ENCODE measurements around the gene OR11H7. TPM values are rescaled to one million over a fixed set of nuclear protein-coding genes. Genes with fewer than 3 reads are reported as not detected.
A peak's percentile ranks its signal among the peaks of the same experiment; 100 is the strongest.
"Not testable (repeated sequence)": the region's sequence is repeated elsewhere in the genome, so short reads cannot be mapped to it uniquely, and the experiment has no call there.

The OR11H7 gene
- total and polyA plus RNA-seq, 2 experiments from 2014 or later, result not detected

DNA sequence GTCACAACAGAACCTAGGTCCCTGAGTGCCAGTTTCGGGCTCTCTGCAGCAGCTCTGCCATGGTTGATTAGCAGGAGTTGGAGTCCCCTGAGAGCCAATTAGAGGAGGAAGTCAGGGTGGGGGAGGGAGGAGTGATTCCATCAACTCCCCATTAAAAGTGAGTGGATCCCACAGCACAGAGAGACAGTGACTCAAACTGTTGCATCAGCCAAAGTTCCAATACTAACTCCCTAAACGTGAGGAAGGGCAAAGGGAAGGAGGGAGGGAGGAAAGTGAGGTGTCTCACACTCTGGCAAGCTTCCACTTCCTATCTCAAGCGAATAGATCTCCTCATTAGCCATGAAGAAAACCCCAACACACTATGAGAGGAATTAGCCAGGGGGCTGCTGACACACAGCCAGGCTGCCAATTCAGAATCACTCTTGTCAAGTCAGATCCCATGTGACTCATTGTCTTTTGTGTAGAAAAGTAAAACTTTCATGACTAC lies 33.9 kb downstream of the OR11H7 start:
- H3F3A ChIP-seq (ENCODE audit: insufficient read depth), result peaks cover 6% of the 10 kb centered on the region; the same call in 1 of the 2 replicates
- peak overlapping the region; percentile 92 for H2AFZ ChIP-seq
- 15 to 22% methylated on average over 3 of the region's 3 CpGs for WGBS, 2 experiments (ENCODE audit: low coverage in 1 of 2, low lambda C conversion rate in 2 of 2, missing lambda C conversion rate in 2 of 2)
- no peaks in the 10 kb centered on the region for H3K9me3 ChIP-seq (ENCODE audit: low read depth)
- in situ Hi-C loops (cut with MboI), result no loop called here
- peak overlapping the region; percentile 32 for H3K4me2 ChIP-seq (ENCODE audit: unreplicated experiment)
- no peaks in the 10 kb centered on the region for H3K27me3 ChIP-seq (replicated peaks; ENCODE audit: insufficient read depth)
- no peak for TF ChIP-seq EZH2 (IDR thresholded peaks at IDR 0.05; ENCODE audit: insufficient read depth, poor library complexity, severe bottlenecking)
- no peak for TF ChIP-seq EZH2phosphoT487 (IDR thresholded peaks at IDR 0.05; ENCODE audit: insufficient read depth, low read depth)
- no peaks in the 10 kb centered on the region for H4K20me1 ChIP-seq (ENCODE audit: insufficient read depth)
- H3K9me2 ChIP-seq (ENCODE audit: insufficient read depth), result no peaks in the 10 kb centered on the region
- peak overlapping the region; percentile 42 for H3K27ac ChIP-seq
- H3K4me1 ChIP-seq (ENCODE audit: insufficient read depth), result peaks cover 13% of the 10 kb centered on the region
- H3K9ac ChIP-seq, result 0 out of 2 replicates have a peak overlapping the region, but pooled peaks have one; percentile 16
- H3K4me3 ChIP-seq, result no peak overlapping the region
- peak; percentile 85 for DNase-seq
- no peaks in the 10 kb centered on the region for H3K79me2 ChIP-seq (ENCODE audit: insufficient read depth)
- no peaks in the 10 kb centered on the region for H3K36me3 ChIP-seq (ENCODE audit: low read depth)

DNA sequence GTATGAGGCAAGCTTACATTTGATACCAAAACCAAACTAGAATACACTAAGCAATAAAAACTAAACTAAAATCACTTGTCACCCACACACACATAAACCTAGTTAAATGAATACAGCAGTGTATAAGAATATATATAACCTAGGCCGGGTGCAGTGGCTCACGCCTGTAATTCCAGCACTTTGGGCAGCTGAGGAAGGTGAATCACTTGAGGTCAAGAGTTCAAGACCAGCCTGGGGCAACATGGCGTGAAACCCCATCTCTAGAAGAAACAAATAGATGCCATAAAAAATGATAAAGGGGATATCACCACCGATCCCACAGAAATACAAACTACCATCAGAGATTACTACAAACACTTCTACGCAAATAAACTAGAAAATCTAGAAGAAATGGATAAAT lies 35.6 kb downstream of the OR11H7 start:
- H3K27ac ChIP-seq; H3K27me3 ChIP-seq (replicated peaks; ENCODE audit: insufficient read depth); in situ Hi-C loops (cut with MboI); H4K20me1 ChIP-seq (ENCODE audit: insufficient read depth); DNase-seq; H2AFZ ChIP-seq; H3K9ac ChIP-seq; H3K9me2 ChIP-seq (ENCODE audit: insufficient read depth); H3K4me3 ChIP-seq; H3F3A ChIP-seq (ENCODE audit: insufficient read depth); H3K79me2 ChIP-seq (ENCODE audit: insufficient read depth); H3K4me2 ChIP-seq (ENCODE audit: unreplicated experiment); H3K9me3 ChIP-seq (ENCODE audit: low read depth); H3K36me3 ChIP-seq (ENCODE audit: low read depth): not testable (repeated sequence)
- H3K4me1 ChIP-seq (ENCODE audit: insufficient read depth), result peaks cover 13% of the 10 kb centered on the region
- 70 to 76% methylated on average over 5 of the region's 5 CpGs for WGBS, 2 experiments (ENCODE audit: low coverage in 1 of 2, low lambda C conversion rate in 2 of 2, missing lambda C conversion rate in 2 of 2)

DNA sequence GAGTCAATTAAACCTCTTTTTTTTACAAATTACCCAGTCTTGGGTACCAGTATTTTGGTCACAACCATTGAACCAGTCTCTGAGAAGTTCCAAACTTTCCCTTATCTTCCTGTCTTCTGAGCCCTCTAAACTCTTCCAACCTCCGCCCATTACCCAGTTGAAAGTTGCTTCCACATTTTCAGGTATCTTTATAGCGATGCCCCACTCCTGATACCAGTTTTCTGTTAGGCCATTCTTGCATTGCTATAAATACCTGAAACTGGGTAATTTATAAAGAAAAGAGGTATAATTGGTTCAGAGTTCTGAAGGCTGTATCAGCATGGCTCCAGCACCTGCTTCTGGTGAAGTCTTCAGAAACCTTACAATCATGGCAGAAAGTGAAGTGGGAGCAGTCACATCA lies 45.3 kb downstream of the OR11H7 start:
- no peak for TF ChIP-seq EZH2phosphoT487 (IDR thresholded peaks at IDR 0.05; ENCODE audit: insufficient read depth, low read depth)
- TF ChIP-seq EZH2 (IDR thresholded peaks at IDR 0.05; ENCODE audit: insufficient read depth, poor library complexity, severe bottlenecking), result no peak
- H3K9ac ChIP-seq, result no peak overlapping the region
- H3K9me3 ChIP-seq (ENCODE audit: low read depth), result no peaks in the 10 kb centered on the region
- H3K4me2 ChIP-seq (ENCODE audit: unreplicated experiment), result no peak overlapping the region
- no peak overlapping the region for H3K27ac ChIP-seq
- no peaks in the 10 kb centered on the region for H3K27me3 ChIP-seq (replicated peaks; ENCODE audit: insufficient read depth)
- 93 to 98% methylated on average over 2 of the region's 2 CpGs for WGBS, 2 experiments (ENCODE audit: low coverage in 1 of 2, low lambda C conversion rate in 2 of 2, missing lambda C conversion rate in 2 of 2)
- H3K36me3 ChIP-seq (ENCODE audit: low read depth), result peaks cover 5% of the 10 kb centered on the region; the same call in 1 of the 2 replicates
- H3K79me2 ChIP-seq (ENCODE audit: insufficient read depth), result no peaks in the 10 kb centered on the region
- no peak for DNase-seq
- H4K20me1 ChIP-seq (ENCODE audit: insufficient read depth), result no peaks in the 10 kb centered on the region
- no peaks in the 10 kb centered on the region for H3K4me1 ChIP-seq (ENCODE audit: insufficient read depth)
- in situ Hi-C loops (cut with MboI), result no loop called here
- no peak overlapping the region for H3K4me3 ChIP-seq
- no peak overlapping the region for H2AFZ ChIP-seq
- no peaks in the 10 kb centered on the region for H3F3A ChIP-seq (ENCODE audit: insufficient read depth)
- no peaks in the 10 kb centered on the region for H3K9me2 ChIP-seq (ENCODE audit: insufficient read depth)

DNA sequence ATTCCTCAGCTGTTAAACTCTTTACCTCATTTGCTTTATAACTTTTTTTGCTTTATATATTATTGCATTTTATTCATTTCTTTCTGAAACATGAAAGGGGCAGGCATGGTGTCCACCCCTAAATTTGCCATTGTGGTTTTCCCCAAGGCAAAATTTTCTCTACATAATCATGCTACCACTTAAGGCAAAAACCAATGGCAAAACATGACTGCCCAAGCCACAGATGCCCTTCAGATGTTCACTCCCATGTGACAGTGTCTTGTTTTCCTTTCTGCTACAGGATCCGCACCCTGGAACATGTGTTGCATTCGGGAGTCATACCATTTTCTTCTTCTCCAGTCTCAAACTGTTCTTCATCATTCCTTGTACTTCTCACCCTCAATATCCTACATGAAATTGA lies 48.6 kb downstream of the OR11H7 start:
- no peak for DNase-seq
- TF ChIP-seq EZH2phosphoT487 (IDR thresholded peaks at IDR 0.05; ENCODE audit: insufficient read depth, low read depth), result no peak
- no peak for TF ChIP-seq EZH2 (IDR thresholded peaks at IDR 0.05; ENCODE audit: insufficient read depth, poor library complexity, severe bottlenecking)
- WGBS, 2 experiments (ENCODE audit: low coverage in 1 of 2, low lambda C conversion rate in 2 of 2, missing lambda C conversion rate in 2 of 2), result 86 to 94% methylated on average over 2 of the region's 2 CpGs

DNA sequence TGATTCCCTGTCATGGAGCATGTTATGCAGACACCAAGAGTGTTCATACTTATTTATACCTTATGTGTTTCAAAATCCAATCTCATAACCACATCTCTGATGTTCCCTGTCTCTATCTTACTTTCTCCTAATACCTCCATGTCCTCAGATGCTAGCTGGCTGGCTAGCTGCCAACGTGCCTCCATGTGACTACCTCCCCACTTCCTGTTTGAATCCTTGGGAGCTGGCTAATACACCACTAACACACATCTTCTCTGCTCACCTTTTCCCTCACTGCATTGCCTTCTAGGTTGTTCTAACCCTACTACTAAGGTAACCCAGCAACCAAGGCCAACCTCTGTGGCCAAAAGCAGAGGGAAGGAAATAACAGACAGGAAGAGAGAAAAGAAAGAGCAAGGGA lies 49.6 kb downstream of the OR11H7 start:
- no peak for DNase-seq

More for the DNA sequence above, 48.6 kb downstream of the OR11H7 start:
- H3K79me2 ChIP-seq (ENCODE audit: insufficient read depth), result no peaks in the 10 kb centered on the region
- H3K4me3 ChIP-seq, result no peak overlapping the region
- no peaks in the 10 kb centered on the region for H3F3A ChIP-seq (ENCODE audit: insufficient read depth)
- no peaks in the 10 kb centered on the region for H4K20me1 ChIP-seq (ENCODE audit: insufficient read depth)
- no peak overlapping the region for H3K9ac ChIP-seq
- no peaks in the 10 kb centered on the region for H3K9me2 ChIP-seq (ENCODE audit: insufficient read depth)
- no peaks in the 10 kb centered on the region for H3K9me3 ChIP-seq (ENCODE audit: low read depth)
- no peaks in the 10 kb centered on the region for H3K27me3 ChIP-seq (replicated peaks; ENCODE audit: insufficient read depth)
- H2AFZ ChIP-seq, result no peak overlapping the region
- H3K4me2 ChIP-seq (ENCODE audit: unreplicated experiment), result no peak overlapping the region
- H3K27ac ChIP-seq, result no peak overlapping the region
- H3K4me1 ChIP-seq (ENCODE audit: insufficient read depth), result no peaks in the 10 kb centered on the region
- in situ Hi-C loops (cut with MboI), result no loop called here
- H3K36me3 ChIP-seq (ENCODE audit: low read depth), result peaks cover 5% of the 10 kb centered on the region; the same call in 1 of the 2 replicates

DNA sequence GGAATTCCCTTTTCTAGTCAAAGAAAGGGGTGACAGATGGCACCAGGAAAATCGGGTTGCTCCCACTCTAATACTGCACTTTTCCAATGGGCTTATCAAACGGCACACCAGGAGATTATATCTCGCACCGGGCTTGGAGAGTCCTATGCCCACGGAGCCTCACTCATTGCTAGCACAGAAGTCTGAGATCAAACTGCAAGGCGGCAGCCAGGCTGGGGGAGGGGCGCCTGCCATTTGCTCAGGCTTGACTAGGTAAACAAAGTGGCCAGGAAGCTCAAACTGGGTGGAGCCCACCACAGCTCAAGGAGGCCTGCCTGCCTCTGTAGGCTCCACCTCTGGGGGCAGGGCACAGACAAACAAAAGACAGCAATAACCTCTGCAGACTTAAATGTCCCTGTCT lies 51.5 kb downstream of the OR11H7 start:
- H3K9me2 ChIP-seq (ENCODE audit: insufficient read depth); H3F3A ChIP-seq (ENCODE audit: insufficient read depth); H3K4me2 ChIP-seq (ENCODE audit: unreplicated experiment); H3K36me3 ChIP-seq (ENCODE audit: low read depth); H3K79me2 ChIP-seq (ENCODE audit: insufficient read depth); H3K4me3 ChIP-seq; DNase-seq; H2AFZ ChIP-seq; H3K27ac ChIP-seq; H3K9me3 ChIP-seq (ENCODE audit: low read depth); in situ Hi-C loops (cut with MboI); H3K9ac ChIP-seq; H3K4me1 ChIP-seq (ENCODE audit: insufficient read depth); H3K27me3 ChIP-seq (replicated peaks; ENCODE audit: insufficient read depth); H4K20me1 ChIP-seq (ENCODE audit: insufficient read depth): not testable (repeated sequence)
- WGBS, 2 experiments (ENCODE audit: low coverage in 1 of 2, low lambda C conversion rate in 2 of 2, missing lambda C conversion rate in 2 of 2), result 98 to 99% methylated on average over 7 of the region's 7 CpGs

More for the DNA sequence above, 49.6 kb downstream of the OR11H7 start:
- H3K27me3 ChIP-seq (replicated peaks; ENCODE audit: insufficient read depth), result no peaks in the 10 kb centered on the region
- peaks cover 5% of the 10 kb centered on the region; the same call in 1 of the 2 replicates for H3K36me3 ChIP-seq (ENCODE audit: low read depth)
- H4K20me1 ChIP-seq (ENCODE audit: insufficient read depth), result no peaks in the 10 kb centered on the region
- no peak overlapping the region for H2AFZ ChIP-seq
- H3K27ac ChIP-seq, result no peak overlapping the region
- WGBS, 2 experiments (ENCODE audit: low coverage in 1 of 2, low lambda C conversion rate in 2 of 2, missing lambda C conversion rate in 2 of 2), result 18 to 21% methylated on average over 1 of the region's 1 CpG
- H3K4me2 ChIP-seq (ENCODE audit: unreplicated experiment), result no peak overlapping the region
- H3K4me3 ChIP-seq, result no peak overlapping the region
- H3K79me2 ChIP-seq (ENCODE audit: insufficient read depth), result no peaks in the 10 kb centered on the region
- no peak for TF ChIP-seq EZH2 (IDR thresholded peaks at IDR 0.05; ENCODE audit: insufficient read depth, poor library complexity, severe bottlenecking)
- no peak for TF ChIP-seq EZH2phosphoT487 (IDR thresholded peaks at IDR 0.05; ENCODE audit: insufficient read depth, low read depth)
- H3K4me1 ChIP-seq (ENCODE audit: insufficient read depth), result no peaks in the 10 kb centered on the region
- in situ Hi-C loops (cut with MboI), result no loop called here
- H3K9ac ChIP-seq, result no peak overlapping the region
- H3F3A ChIP-seq (ENCODE audit: insufficient read depth), result no peaks in the 10 kb centered on the region
- H3K9me2 ChIP-seq (ENCODE audit: insufficient read depth), result no peaks in the 10 kb centered on the region
- no peaks in the 10 kb centered on the region for H3K9me3 ChIP-seq (ENCODE audit: low read depth)

Data from GM23248 (cell line).